Measurements from ENCODE around the gene ALPP. TPM values are rescaled to one million over a fixed set of nuclear protein-coding genes. Genes with fewer than 3 reads are reported as not detected.

The ALPP gene
- polyA plus RNA-seq, 1 donor from 2014 or later = not detected

DNA sequence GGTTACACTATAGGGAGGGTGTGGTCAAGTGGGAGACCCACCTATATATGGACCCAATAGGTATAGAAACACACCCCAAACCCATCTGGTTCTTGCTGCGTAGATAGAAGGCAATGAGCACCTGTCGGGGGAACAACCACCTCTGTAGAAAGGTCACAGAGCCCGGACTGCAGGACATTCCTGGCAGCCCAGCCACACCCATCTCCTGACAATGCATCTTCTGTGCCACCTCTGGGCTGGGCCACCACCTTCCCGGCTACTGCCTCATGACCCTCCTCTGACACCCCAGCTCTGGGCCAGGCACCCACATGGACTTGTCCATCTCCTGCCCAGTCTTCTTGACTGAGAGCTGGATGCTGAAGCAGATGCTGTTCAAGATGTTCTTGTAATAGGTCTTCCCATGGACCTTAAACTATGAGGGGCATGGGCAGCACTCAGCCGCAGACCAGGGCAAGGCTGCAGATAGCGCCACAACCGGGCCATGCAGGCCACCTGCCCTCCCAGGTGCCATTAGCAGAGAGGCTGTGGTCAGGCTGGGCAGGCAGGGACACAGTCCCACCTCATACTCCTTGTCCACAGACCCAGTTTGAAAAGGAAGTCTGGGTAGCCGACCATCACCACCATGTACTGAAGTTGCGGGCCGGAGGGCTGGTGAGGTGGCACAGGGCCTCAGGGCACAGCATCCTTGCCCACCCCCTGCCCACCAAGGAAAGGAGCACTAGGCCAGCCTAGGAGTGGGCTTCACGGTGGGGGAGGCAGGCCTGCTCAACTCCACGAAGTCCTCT lies 37.4 kb downstream of the ALPP start:
- H3K79me2 ChIP-seq (replicated peaks; ENCODE audit: insufficient read depth, low read length) = no peaks in the 10 kb centered on the region
- no peaks in the 10 kb centered on the region for H3K9me2 ChIP-seq (ENCODE audit: insufficient read depth, low read length)
- H3K9me3 ChIP-seq (ENCODE audit: low read length) = no peaks in the 10 kb centered on the region
- H3F3A ChIP-seq (ENCODE audit: insufficient read depth, low read length, poor library complexity, severe bottlenecking) = no peaks in the 10 kb centered on the region
- no peak for TF ChIP-seq MXI1 (conservative IDR thresholded peaks at IDR 0.05; ENCODE audit: poor library complexity, severe bottlenecking)
- no peak for TF ChIP-seq RAD21 (conservative IDR thresholded peaks at IDR 0.05)
- TF ChIP-seq, protein P1, sequence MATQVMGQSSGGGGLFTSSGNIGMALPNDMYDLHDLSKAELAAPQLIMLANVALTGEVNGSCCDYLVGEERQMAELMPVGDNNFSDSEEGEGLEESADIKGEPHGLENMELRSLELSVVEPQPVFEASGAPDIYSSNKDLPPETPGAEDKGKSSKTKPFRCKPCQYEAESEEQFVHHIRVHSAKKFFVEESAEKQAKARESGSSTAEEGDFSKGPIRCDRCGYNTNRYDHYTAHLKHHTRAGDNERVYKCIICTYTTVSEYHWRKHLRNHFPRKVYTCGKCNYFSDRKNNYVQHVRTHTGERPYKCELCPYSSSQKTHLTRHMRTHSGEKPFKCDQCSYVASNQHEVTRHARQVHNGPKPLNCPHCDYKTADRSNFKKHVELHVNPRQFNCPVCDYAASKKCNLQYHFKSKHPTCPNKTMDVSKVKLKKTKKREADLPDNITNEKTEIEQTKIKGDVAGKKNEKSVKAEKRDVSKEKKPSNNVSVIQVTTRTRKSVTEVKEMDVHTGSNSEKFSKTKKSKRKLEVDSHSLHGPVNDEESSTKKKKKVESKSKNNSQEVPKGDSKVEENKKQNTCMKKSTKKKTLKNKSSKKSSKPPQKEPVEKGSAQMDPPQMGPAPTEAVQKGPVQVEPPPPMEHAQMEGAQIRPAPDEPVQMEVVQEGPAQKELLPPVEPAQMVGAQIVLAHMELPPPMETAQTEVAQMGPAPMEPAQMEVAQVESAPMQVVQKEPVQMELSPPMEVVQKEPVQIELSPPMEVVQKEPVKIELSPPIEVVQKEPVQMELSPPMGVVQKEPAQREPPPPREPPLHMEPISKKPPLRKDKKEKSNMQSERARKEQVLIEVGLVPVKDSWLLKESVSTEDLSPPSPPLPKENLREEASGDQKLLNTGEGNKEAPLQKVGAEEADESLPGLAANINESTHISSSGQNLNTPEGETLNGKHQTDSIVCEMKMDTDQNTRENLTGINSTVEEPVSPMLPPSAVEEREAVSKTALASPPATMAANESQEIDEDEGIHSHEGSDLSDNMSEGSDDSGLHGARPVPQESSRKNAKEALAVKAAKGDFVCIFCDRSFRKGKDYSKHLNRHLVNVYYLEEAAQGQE (IDR thresholded peaks at IDR 0.05; ENCODE audit: borderline replicate concordance) = no peak
- TF ChIP-seq SMC3 (conservative IDR thresholded peaks at IDR 0.05; ENCODE audit: poor library complexity) = no peak
- TF ChIP-seq, protein P2, sequence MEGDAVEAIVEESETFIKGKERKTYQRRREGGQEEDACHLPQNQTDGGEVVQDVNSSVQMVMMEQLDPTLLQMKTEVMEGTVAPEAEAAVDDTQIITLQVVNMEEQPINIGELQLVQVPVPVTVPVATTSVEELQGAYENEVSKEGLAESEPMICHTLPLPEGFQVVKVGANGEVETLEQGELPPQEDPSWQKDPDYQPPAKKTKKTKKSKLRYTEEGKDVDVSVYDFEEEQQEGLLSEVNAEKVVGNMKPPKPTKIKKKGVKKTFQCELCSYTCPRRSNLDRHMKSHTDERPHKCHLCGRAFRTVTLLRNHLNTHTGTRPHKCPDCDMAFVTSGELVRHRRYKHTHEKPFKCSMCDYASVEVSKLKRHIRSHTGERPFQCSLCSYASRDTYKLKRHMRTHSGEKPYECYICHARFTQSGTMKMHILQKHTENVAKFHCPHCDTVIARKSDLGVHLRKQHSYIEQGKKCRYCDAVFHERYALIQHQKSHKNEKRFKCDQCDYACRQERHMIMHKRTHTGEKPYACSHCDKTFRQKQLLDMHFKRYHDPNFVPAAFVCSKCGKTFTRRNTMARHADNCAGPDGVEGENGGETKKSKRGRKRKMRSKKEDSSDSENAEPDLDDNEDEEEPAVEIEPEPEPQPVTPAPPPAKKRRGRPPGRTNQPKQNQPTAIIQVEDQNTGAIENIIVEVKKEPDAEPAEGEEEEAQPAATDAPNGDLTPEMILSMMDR (IDR thresholded peaks at IDR 0.05; ENCODE audit: poor library complexity, severe bottlenecking) = no peak
- no peak for TF ChIP-seq POLR2AphosphoS5 (IDR thresholded peaks at IDR 0.05)
- no peak for TF ChIP-seq EP300 (conservative IDR thresholded peaks at IDR 0.05; ENCODE audit: poor library complexity, severe bottlenecking)
- no peak for TF ChIP-seq EZH2 (IDR thresholded peaks at IDR 0.05; ENCODE audit: borderline replicate concordance, insufficient read depth, low read length, poor library complexity, severe bottlenecking)
- TF ChIP-seq TAF1 (IDR thresholded peaks at IDR 0.05; ENCODE audit: low read depth) = no peak
- H3K36me3 ChIP-seq (ENCODE audit: insufficient read depth, low read length) = no peaks in the 10 kb centered on the region
- peaks cover 44% of the 10 kb centered on the region for H3K27me3 ChIP-seq (ENCODE audit: insufficient read depth, low read depth, low read length)
- no peaks in the 10 kb centered on the region for H4K20me1 ChIP-seq (ENCODE audit: insufficient read depth)
- H3K4me2 ChIP-seq (ENCODE audit: low read length) = no peak overlapping the region
- no peak overlapping the region for H3K4me3 ChIP-seq (ENCODE audit: low read length)
- no peak overlapping the region for H3K27ac ChIP-seq (ENCODE audit: low read length)
- no peak overlapping the region for H2AFZ ChIP-seq (ENCODE audit: low read depth, low read length)
- no peak overlapping the region for H3K9ac ChIP-seq (ENCODE audit: low read length)

DNA sequence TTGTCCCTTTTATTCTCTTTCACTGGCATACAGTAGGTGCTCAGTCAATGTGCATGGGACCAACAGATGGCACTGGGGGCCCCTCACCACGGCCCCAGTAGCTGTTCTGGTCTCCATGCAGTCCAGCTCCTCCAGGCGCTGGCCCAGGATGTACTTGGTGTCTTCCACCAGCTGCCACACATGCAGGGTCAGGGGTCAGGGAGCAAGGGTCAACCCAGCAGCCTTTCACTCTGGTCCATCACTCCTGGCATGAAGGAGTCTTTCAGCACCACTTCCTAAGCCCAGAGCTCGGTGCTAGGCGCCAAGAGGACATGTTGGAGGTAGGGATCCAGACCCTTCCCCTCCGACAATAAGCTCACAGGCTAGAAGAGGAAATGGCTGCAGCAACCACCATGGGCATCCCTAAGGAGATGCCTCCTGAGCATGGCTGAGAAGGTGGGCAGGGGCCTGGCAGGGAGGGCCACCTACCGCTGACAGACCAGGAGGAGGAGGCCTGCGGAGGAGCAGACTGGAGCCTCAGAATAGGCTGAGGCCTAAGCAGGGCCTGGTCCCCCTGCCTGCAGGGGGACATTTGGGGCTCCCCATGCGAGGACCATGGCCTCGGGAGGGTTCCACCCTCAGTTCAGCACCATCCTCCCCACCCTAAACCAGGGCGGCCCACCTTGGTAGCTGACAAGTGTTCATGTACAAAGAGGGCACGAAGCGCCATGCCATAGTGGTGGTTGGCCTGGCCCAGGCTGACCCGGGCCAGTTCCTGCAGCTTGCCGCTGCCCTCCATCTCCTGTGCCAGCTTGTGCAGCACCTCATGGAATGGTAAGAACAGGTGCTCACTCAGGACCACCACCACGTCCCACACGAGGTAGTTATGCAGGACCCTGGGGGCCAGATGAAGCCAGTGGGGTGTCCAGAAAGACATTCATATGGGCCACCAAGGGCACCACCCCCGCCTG lies 38.2 kb downstream of the ALPP start:
- no peak overlapping the region for H3K9ac ChIP-seq (ENCODE audit: low read length)
- H3K27me3 ChIP-seq (ENCODE audit: insufficient read depth, low read depth, low read length) = peaks cover 53% of the 10 kb centered on the region
- TF ChIP-seq RAD21 (conservative IDR thresholded peaks at IDR 0.05) = no peak
- TF ChIP-seq, protein P2 (IDR thresholded peaks at IDR 0.05; ENCODE audit: poor library complexity, severe bottlenecking) = no peak
- TF ChIP-seq EP300 (conservative IDR thresholded peaks at IDR 0.05; ENCODE audit: poor library complexity, severe bottlenecking) = no peak
- TF ChIP-seq, protein P1 (IDR thresholded peaks at IDR 0.05; ENCODE audit: borderline replicate concordance) = no peak
- H3K79me2 ChIP-seq (replicated peaks; ENCODE audit: insufficient read depth, low read length) = no peaks in the 10 kb centered on the region
- H3K9me3 ChIP-seq (ENCODE audit: low read length) = peaks cover 6% of the 10 kb centered on the region
- no peak overlapping the region for H3K4me2 ChIP-seq (ENCODE audit: low read length)
- H3K27ac ChIP-seq (ENCODE audit: low read length) = no peak overlapping the region
- H4K20me1 ChIP-seq (ENCODE audit: insufficient read depth) = no peaks in the 10 kb centered on the region
- H3K36me3 ChIP-seq (ENCODE audit: insufficient read depth, low read length) = no peaks in the 10 kb centered on the region
- H3K4me3 ChIP-seq (ENCODE audit: low read length) = no peak overlapping the region
- H3K9me2 ChIP-seq (ENCODE audit: insufficient read depth, low read length) = no peaks in the 10 kb centered on the region
- no peaks in the 10 kb centered on the region for H3F3A ChIP-seq (ENCODE audit: insufficient read depth, low read length, poor library complexity, severe bottlenecking)
- H2AFZ ChIP-seq (ENCODE audit: low read depth, low read length) = no peak overlapping the region

Measured in neural cell (in vitro differentiated cells).